GM18861 (cell line): Measurements from ENCODE around the gene ZBTB20.

Source experiments
- ATAC-seq: cut with Tn5 transposase; IDR thresholded peaks from one replicate; pipeline ENCODE4 v1.9.1; 2021; ENCODE audit not compliant: unreplicated experiment

Gene ZBTB20

GRCh38 chr3:114553949-114554593 is 593.0 kb downstream of the ZBTB20 start:
- no peak for ATAC-seq

GRCh38 chr3:114552527-114552812 is 594.6 kb downstream of the ZBTB20 start:
- no peak for ATAC-seq

- ATAC-seq, result no peak
Observed at GRCh38 chr3:114551770-114552526, 595.1 kb downstream of the ZBTB20 start.

- no peak for ATAC-seq
Observed at GRCh38 chr3:114550165-114550564, 596.9 kb downstream of the ZBTB20 start.

- ATAC-seq, result no peak
Observed at GRCh38 chr3:114545193-114545592, 601.9 kb downstream of the ZBTB20 start.

- no peak for ATAC-seq
Observed at GRCh38 chr3:114542359-114542758, 604.7 kb downstream of the ZBTB20 start.

GRCh38 chr3:114539525-114539924 is 607.6 kb downstream of the ZBTB20 start:
- no peak for ATAC-seq

- no peak for ATAC-seq
Observed at GRCh38 chr3:114538211-114538610, 608.9 kb downstream of the ZBTB20 start.

GRCh38 chr3:114528517-114528916 is 618.6 kb downstream of the ZBTB20 start:
- no peak for ATAC-seq

- ATAC-seq, result no peak
Observed at GRCh38 chr3:114527036-114527644, 619.9 kb downstream of the ZBTB20 start.

- ATAC-seq, result no peak
Observed at GRCh38 chr3:114525278-114525677, 621.8 kb downstream of the ZBTB20 start.

- peak; percentile 90 for ATAC-seq
Observed at GRCh38 chr3:114519415-114519814, 627.7 kb downstream of the ZBTB20 start.

GRCh38 chr3:114518206-114518808 is 628.8 kb downstream of the ZBTB20 start:
- no peak for ATAC-seq

- ATAC-seq, result no peak
Observed at GRCh38 chr3:114510201-114510600, 636.9 kb downstream of the ZBTB20 start.

GRCh38 chr3:114509756-114510155 is 637.3 kb downstream of the ZBTB20 start:
- no peak for ATAC-seq

GRCh38 chr3:114508976-114509375 is 638.1 kb downstream of the ZBTB20 start:
- no peak for ATAC-seq

- ATAC-seq, result no peak
Observed at GRCh38 chr3:114508208-114508607, 638.9 kb downstream of the ZBTB20 start.

- no peak for ATAC-seq
Observed at GRCh38 chr3:114506591-114507300, 640.3 kb downstream of the ZBTB20 start.

- ATAC-seq, result no peak
Observed at GRCh38 chr3:114504941-114505628, 642.0 kb downstream of the ZBTB20 start.

GRCh38 chr3:114502204-114502603 is 644.9 kb downstream of the ZBTB20 start:
- ATAC-seq, result peak; percentile 39

GRCh38 chr3:114499976-114500375 is 647.1 kb downstream of the ZBTB20 start:
- ATAC-seq, result peak; percentile 63
